ENCODE results near the gene PTPN14.

- TF ChIP-seq CTCF (IDR thresholded peaks at IDR 0.05) (no peak), ZFX (IDR thresholded peaks at IDR 0.05; ENCODE audit: borderline replicate concordance) (no peak)
These were observed 188.0 kb downstream of the PTPN14 start for GRCh38 chr1:214363386-214363785.

Measured in 22Rv1 (cell line).